NK-92 treated with Interleukin-12 subunit alpha and Interleukin-12 subunit beta, amount 100 ng/mL, for 24 hours (cell line): ENCODE results near the gene GOLPH3L.
"Not testable (repeated sequence)": the region's sequence is repeated elsewhere in the genome, so short reads cannot be mapped to it uniquely, and the experiment has no call there.

Experiments used
- DNase-seq: peaks from one replicate; lab custom pipeline; 2025; lab: John Stamatoyannopoulos, UW

GOLPH3L gene

GRCh38 chr1:150615346-150616201 lies 81.4 kb downstream of the GOLPH3L start:
- no peak for DNase-seq

DNA sequence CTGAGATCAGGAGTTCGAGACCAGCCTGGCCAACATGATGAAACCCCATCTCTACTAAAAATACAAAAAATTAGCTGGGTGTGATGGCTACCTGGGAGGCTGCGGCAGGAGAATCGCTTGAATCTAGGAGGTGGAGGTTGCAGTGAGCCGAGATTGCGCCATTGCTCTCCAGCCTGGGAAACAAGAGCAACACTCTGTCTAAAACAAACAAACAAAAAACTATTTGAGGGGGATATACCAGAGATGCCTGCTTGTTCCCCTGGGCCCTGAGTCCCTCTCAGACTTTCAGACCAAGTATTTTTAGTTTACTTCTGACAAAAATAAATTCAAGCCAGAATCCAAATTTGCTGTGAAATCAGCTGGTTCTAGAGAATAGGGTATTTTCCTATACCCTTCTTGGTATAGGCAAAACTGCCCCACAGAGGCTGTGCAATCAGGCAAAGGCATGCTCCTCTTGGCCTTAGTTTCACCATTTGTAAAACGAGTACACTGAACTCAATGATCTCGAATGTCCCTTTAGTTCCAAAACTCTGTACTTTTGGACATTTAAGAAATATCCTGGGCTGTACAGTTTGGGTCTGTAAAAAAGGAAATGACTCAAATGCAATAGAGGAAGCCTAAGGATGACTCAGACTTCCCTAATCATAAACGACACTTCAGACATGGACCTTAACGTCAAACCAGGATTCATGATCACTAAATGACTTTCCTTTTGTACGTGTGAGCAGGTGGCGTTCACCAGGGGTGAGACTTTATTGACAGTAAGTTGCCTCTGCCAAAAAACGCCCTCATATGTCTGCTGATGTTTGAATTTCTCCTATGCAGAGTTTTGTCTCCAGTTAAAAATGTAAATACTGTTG lies 83.7 kb downstream of the GOLPH3L start:
- peak; percentile 17 for DNase-seq

DNA sequence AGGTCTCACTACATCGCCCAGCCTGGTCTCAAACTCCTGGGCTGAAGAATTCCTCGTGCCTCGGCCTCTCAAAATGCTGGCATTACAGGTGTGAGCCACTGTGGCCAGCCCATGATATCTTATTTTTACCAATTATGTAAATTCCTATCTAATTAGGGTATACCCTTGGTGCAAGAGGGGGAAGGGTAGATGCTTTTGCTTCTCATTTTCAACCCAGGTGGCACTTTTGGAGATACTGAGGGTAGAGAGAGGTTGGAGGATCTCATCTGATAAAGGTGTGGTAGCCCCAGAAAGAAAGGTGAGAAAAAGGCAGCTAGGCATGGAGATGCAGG lies 85.0 kb downstream of the GOLPH3L start:
- no peak for DNase-seq

GRCh38 chr1:150610576-150610975 lies 86.4 kb downstream of the GOLPH3L start:
- DNase-seq = no peak

DNA sequence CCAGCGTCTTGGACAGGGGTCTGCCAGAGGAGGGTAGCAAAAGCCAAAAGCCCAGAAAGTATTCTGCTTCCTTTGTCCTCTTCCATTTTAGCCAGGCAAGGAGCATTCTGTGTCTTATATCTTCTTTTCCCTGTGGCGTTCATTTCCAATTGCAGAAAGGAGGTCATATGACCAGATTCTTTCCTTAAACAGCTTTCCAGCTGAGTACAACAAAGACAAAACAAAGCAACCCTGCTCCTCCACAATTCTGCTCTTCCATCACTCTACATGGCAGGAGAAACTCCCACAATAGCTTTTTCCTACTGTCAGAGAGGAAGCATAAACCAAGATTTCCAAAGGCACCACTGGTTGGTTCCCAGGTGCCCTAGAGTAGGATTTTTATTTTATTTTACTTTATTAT lies 87.2 kb downstream of the GOLPH3L start:
- no peak for DNase-seq

DNA sequence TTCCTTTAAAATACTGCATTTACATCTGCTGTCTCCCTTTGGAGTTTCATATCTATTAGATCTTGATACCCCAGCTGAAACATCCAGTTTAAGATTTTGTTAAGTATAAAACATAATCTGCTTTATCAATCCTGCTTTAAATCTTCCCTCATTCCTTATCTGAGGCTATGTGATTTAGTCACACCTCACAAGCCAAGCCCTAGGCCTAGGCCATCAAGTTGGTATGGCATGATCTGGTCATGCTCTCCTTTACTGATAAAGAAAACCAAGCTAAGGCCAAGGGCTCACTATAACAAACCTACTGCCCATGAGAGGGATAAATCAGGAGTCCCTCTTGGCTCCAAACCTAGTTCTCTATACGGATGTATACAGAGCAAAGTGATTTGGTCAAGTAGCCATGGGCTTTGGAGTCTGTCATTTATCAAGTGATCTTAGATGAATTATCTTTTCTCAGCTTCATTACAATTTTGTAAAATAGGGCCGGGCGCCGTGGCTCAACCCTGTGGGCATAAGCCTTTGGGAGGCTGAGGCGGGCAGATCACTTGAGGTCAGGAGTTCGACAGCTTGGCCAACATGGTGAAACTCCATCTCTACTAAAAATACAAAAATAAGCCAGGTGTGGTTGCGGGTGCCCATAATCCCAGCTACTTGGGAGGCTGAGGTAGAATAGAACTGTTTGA lies 90.4 kb downstream of the GOLPH3L start:
- no peak for DNase-seq

DNA sequence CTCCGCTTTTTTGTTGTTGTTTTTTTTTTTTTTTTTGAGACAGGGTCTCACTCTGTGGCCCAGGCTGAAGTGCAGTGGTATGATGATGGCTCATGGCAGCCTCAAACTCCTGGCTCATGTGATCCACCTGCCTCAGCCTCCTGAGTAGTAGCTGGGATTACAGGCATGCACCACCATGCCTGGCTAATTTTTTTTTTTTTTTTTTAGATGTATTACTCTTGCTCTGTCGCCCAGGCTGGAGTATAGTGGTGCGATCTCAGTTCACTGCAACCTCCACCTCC lies 91.6 kb downstream of the GOLPH3L start:
- not testable (repeated sequence) for DNase-seq

DNA sequence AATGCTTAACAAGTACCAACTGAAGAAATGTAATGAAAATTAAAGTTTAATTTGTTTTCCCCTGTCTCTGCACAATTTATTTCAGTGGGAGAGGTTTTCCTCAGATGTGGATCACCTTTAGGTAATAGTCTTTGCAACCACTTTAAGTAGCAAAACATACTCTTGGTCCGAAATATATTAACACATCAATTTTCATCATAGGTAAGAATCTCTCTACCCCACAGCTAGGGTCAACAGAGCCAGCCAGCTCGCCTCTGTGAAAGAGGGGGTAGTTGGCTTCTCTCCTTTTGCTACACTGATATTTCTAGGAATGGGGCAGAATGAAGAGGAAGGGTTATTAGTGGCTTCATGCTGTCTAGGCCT lies 92.7 kb downstream of the GOLPH3L start:
- DNase-seq = no peak

- no peak for DNase-seq
These were observed 93.2 kb downstream of the GOLPH3L start for GRCh38 chr1:150603711-150604110.

DNA sequence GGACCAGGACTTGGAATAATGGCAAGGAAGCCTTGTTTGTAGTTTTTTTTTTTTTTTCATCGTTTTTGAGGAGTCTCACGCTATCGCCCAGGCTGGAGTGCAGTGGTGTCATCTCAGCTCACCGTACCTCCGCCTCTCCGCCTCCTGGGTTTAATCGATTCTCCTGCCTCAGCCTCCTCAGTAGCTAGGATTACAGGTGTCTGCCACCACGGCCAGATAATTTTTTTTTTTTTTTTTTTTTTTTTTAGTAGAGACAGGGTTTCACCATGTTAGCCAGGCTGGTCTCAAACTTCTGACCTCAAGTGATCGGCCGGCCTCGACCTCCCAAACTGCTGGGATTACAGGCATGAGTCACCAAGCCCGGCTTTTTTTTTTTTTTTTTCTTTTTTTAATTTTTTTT lies 94.6 kb downstream of the GOLPH3L start:
- not testable (repeated sequence) for DNase-seq

- DNase-seq = no peak
These were observed 95.4 kb downstream of the GOLPH3L start for GRCh38 chr1:150601540-150601939.

GRCh38 chr1:150598346-150598745 lies 98.6 kb downstream of the GOLPH3L start:
- DNase-seq = not testable (repeated sequence)

GRCh38 chr1:150596976-150597375 lies 100.0 kb downstream of the GOLPH3L start:
- DNase-seq = no peak
